ENCODE data around the gene C20orf141.

C20orf141 gene

DNA sequence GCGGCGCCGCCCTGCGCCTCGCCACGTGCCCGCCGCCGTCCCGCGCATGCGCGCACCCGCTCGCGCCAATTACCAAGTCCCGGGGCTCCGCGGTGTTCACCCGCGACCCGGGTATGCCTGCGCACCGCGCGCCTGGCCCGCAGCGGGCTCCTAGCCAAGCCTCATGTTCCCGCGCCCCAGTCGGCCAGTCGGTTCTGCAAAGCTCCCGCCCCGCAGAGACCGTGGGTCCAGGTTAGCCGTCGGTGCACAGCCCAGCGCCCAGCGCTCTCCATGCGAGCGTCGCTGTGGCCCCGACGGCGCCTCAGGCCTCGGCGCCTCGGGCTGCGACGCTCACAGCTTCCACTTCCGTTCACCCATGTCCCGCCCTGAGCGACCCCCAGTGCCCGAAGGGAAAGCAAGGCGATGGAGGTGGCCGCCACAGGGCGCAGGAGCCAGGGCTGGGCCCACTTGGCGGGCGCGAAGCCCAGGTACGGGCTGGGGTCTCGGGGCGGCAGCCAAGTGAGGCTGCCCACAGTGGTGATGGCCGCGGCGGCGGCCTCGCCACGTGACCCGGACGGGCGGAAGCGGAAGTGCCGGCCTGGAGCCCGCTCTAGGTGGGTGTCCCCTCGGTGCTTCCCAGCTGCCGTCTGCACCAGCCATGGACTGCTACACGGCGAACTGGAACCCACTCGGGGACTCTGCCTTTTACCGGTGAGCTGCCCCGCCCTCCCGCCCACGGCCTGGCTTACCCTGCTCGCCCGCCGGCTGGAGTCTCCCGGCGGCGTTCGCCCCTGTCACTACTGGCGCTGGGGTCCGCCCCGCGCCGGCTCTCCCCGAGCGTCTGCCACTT, 25.6 kb downstream of the C20orf141 start, which contains the start of the genes PCED1A and VPS16:
Gene PCED1A, minus strand, starts transcription at position 518 of the 829 bp plus-strand sequence. CDS start 743 bp downstream, outside the sequence.
Gene VPS16, plus strand, starts transcription at position 608 of the 829 bp plus-strand sequence. Its CDS starts 30 bp downstream, at position 638.
- peaks cover 0 to 48% of the 10 kb centered on the region in 2 experiments; a peak in 2 of 3 replicates for H3K36me3 ChIP-seq (ENCODE audit: control insufficient read depth in 2 of 2, insufficient read depth in 1 of 2, low read length in 2 of 2)
- H3K9me3 ChIP-seq (ENCODE audit: control insufficient read depth, insufficient read depth, low read depth, low read length): no peaks in the 10 kb centered on the region
- H3K4me3 ChIP-seq (ENCODE audit: low read depth, low read length): peak within 1 kb of the TSS; percentile 71
- H3K27ac ChIP-seq (ENCODE audit: extremely low read depth, low read depth, low read length): peak within 1 kb of the TSS; percentile 92
- ChIA-PET CTCF (interaction anchor here (0.6 to 1.5 kb wide), 3 partner anchors 12 to 349 kb away, joined by 3 to 9 read pairs (median 3); no protein-coding TSS in a partner anchor), POLR2A (interaction anchor here (0.6 to 1.4 kb wide), 6 partner anchors 8 to 33 kb away, joined by 3 to 7 read pairs (median 4); partner anchors contain the start of genes C20orf141 and PTPRA)
- peaks cover 6% of the 10 kb centered on the region; the same call in 1 of the 2 replicates for H3K4me1 ChIP-seq (ENCODE audit: control insufficient read depth, insufficient read depth, low read length)
- no peak for TF ChIP-seq ZNF571 (tag by site-specific recombination; IDR thresholded peaks at IDR 0.05)
- no peak for TF ChIP-seq ZNF24 (tag by site-specific recombination; IDR thresholded peaks at IDR 0.05)
- no peak for TF ChIP-seq GLIS1 (tag by site-specific recombination; IDR thresholded peaks at IDR 0.05)
- peak; percentile 82; the same call in 1 of the 2 replicates for TF ChIP-seq ZNF610 (tag by site-specific recombination; IDR thresholded peaks at IDR 0.05; ENCODE audit: borderline replicate concordance)
- no peak for TF ChIP-seq ZNF488 (tag by site-specific recombination; IDR thresholded peaks at IDR 0.05)
- peak; percentile 98 for TF ChIP-seq ZBTB11 (tag by site-specific recombination; conservative IDR thresholded peaks at IDR 0.05; ENCODE audit: low read depth)
- no peak for TF ChIP-seq HOXD13 (CRISPR knock-in tag; IDR thresholded peaks at IDR 0.05; ENCODE audit: borderline replicate concordance)
- TF ChIP-seq ZBTB17 (tag by site-specific recombination; IDR thresholded peaks at IDR 0.05): peak; percentile 40; the same call in 1 of the 2 replicates
- TF ChIP-seq ZNF423 (tag by site-specific recombination; IDR thresholded peaks at IDR 0.05): no peak
- TF ChIP-seq GLIS2 (tag by site-specific recombination; IDR thresholded peaks at IDR 0.05): no peak; the same call in 1 of the 2 replicates
- TF ChIP-seq ZNF48 (tag by site-specific recombination; IDR thresholded peaks at IDR 0.05): no peak
- TF ChIP-seq ZNF114 (tag by site-specific recombination; IDR thresholded peaks at IDR 0.05): no peak
- 0 out of 2 replicates have a peak, but pooled peaks have one; percentile 25 for TF ChIP-seq ZIC2 (tag by site-specific recombination; IDR thresholded peaks at IDR 0.05)
- TF ChIP-seq, protein P1, sequence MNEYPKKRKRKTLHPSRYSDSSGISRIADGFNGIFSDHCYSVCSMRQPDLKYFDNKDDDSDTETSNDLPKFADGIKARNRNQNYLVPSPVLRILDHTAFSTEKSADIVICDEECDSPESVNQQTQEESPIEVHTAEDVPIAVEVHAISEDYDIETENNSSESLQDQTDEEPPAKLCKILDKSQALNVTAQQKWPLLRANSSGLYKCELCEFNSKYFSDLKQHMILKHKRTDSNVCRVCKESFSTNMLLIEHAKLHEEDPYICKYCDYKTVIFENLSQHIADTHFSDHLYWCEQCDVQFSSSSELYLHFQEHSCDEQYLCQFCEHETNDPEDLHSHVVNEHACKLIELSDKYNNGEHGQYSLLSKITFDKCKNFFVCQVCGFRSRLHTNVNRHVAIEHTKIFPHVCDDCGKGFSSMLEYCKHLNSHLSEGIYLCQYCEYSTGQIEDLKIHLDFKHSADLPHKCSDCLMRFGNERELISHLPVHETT (tag by site-specific recombination; IDR thresholded peaks at IDR 0.05): no peak
- no peak for TF ChIP-seq MYNN (tag by site-specific recombination; IDR thresholded peaks at IDR 0.05; ENCODE audit: borderline replicate concordance)
- TF ChIP-seq SP3 (tag by site-specific recombination; IDR thresholded peaks at IDR 0.05): no peak; the same call in 1 of the 2 replicates
- TF ChIP-seq, protein P2, sequence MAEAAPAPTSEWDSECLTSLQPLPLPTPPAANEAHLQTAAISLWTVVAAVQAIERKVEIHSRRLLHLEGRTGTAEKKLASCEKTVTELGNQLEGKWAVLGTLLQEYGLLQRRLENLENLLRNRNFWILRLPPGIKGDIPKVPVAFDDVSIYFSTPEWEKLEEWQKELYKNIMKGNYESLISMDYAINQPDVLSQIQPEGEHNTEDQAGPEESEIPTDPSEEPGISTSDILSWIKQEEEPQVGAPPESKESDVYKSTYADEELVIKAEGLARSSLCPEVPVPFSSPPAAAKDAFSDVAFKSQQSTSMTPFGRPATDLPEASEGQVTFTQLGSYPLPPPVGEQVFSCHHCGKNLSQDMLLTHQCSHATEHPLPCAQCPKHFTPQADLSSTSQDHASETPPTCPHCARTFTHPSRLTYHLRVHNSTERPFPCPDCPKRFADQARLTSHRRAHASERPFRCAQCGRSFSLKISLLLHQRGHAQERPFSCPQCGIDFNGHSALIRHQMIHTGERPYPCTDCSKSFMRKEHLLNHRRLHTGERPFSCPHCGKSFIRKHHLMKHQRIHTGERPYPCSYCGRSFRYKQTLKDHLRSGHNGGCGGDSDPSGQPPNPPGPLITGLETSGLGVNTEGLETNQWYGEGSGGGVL (tag by site-specific recombination; IDR thresholded peaks at IDR 0.05): peak; percentile 62; the same call in 1 of the 2 replicates
- no peak for TF ChIP-seq SCRT2 (tag by site-specific recombination; IDR thresholded peaks at IDR 0.05)
- no peak for TF ChIP-seq ZNF211 (tag by site-specific recombination; IDR thresholded peaks at IDR 0.05; ENCODE audit: low read depth)
- TF ChIP-seq, protein P3, sequence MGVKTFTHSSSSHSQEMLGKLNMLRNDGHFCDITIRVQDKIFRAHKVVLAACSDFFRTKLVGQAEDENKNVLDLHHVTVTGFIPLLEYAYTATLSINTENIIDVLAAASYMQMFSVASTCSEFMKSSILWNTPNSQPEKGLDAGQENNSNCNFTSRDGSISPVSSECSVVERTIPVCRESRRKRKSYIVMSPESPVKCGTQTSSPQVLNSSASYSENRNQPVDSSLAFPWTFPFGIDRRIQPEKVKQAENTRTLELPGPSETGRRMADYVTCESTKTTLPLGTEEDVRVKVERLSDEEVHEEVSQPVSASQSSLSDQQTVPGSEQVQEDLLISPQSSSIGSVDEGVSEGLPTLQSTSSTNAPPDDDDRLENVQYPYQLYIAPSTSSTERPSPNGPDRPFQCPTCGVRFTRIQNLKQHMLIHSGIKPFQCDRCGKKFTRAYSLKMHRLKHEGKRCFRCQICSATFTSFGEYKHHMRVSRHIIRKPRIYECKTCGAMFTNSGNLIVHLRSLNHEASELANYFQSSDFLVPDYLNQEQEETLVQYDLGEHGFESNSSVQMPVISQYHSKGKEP (tag by site-specific recombination; IDR thresholded peaks at IDR 0.05): no peak
- no peak for TF ChIP-seq SALL2 (tag by site-specific recombination; IDR thresholded peaks at IDR 0.05; ENCODE audit: borderline replicate concordance)
- TF ChIP-seq ZBTB21 (tag by site-specific recombination; IDR thresholded peaks at IDR 0.05): no peak
- TF ChIP-seq ZNF473 (tag by site-specific recombination; IDR thresholded peaks at IDR 0.05): no peak
- TF ChIP-seq ZNF341 (tag by site-specific recombination; IDR thresholded peaks at IDR 0.05; ENCODE audit: low read depth): no peak
- no peak for TF ChIP-seq MEIS1 (CRISPR knock-in tag; IDR thresholded peaks at IDR 0.05; ENCODE audit: borderline replicate concordance)
- no peak for TF ChIP-seq ZNF112 (tag by site-specific recombination; IDR thresholded peaks at IDR 0.05)
- TF ChIP-seq RBAK (tag by site-specific recombination; IDR thresholded peaks at IDR 0.05): no peak
